Common myeloid progenitor, CD34-positive (primary cell): ENCODE results near the gene HMX1. TPM values are rescaled to one million over a fixed set of nuclear protein-coding genes. Genes with fewer than 3 reads are reported as not detected.

ENCODE experiments used
- CTCF ChIA-PET: fragments of 350-600 bp; sonication (Branson Sonifier 250); formaldehyde crosslinking; loops from one replicate; lab custom pipeline; 2021; ENCODE audit warnings: antibody characterized with exemption; lab: Charles Lee
- POLR2A ChIA-PET: fragments of 350-600 bp; sonication (Branson Sonifier 250); formaldehyde crosslinking; loops from one replicate; lab custom pipeline; 2021; ENCODE audit warnings: antibody characterized with exemption; lab: Charles Lee
- DNase-seq, 3 donors: peaks; one replicate each; pipeline versions ENCODE4 v3.0.0 to v3.0.0-alpha.2; 2013
- H3K27ac ChIP-seq, 2 experiments: 1 replicate in 1 of 2; 2 replicates in 1 of 2; pipeline ENCODE4 v1.7.0; 2013; ENCODE audit warnings: inconsistent platforms in 2 of 2, low read length in 2 of 2, mild to moderate bottlenecking in 2 of 2, low read depth in 1 of 2, moderate library complexity in 1 of 2; ENCODE audit not compliant: severe bottlenecking in 2 of 2, insufficient read depth in 1 of 2, poor library complexity in 1 of 2
- H3K27me3 ChIP-seq, 5 experiments: replicated peaks in 2 of 5; 1 replicate in 3 of 5; 2 replicates in 2 of 5; pipeline versions ENCODE4 v1.6.1 to v1.7.0; 2013; ENCODE audit warnings: low read length in 4 of 5, mild to moderate bottlenecking in 2 of 5, moderate library complexity in 2 of 5, inconsistent platforms in 1 of 5; ENCODE audit not compliant: insufficient read depth in 5 of 5, control insufficient read depth in 4 of 5
- H3K36me3 ChIP-seq, 4 experiments: 1 replicate in 2 of 4; 2 replicates in 2 of 4; pipeline versions ENCODE4 v1.6.1 to v1.7.0; 2013; ENCODE audit warnings: low read length in 3 of 4, control low read depth in 1 of 4, mild to moderate bottlenecking in 1 of 4; ENCODE audit not compliant: control insufficient read depth in 4 of 4, insufficient read depth in 4 of 4
- H3K4me1 ChIP-seq, 4 experiments: 1 replicate in 3 of 4; 2 replicates in 1 of 4; pipeline versions ENCODE4 v1.6.1 to v1.7.1; 2013; ENCODE audit warnings: low read length in 3 of 4, mild to moderate bottlenecking in 3 of 4, control low read depth in 1 of 4, inconsistent platforms in 1 of 4, moderate library complexity in 1 of 4; ENCODE audit not compliant: control insufficient read depth in 4 of 4, insufficient read depth in 4 of 4; ENCODE audit errors: control extremely low read depth in 1 of 4
- H3K4me3 ChIP-seq, 7 experiments: 1 replicate in 4 of 7; 2 replicates in 3 of 7; pipeline versions ENCODE4 v1.5.1 to v1.7.0; 2013; ENCODE audit warnings: mild to moderate bottlenecking in 7 of 7, low read length in 6 of 7, moderate library complexity in 6 of 7, inconsistent platforms in 2 of 7, low read depth in 2 of 7, control low read depth in 1 of 7; ENCODE audit not compliant: insufficient read depth in 4 of 7, control insufficient read depth in 1 of 7; ENCODE audit errors: extremely low read depth in 1 of 7
- H3K9me3 ChIP-seq, 5 experiments: 1 replicate in 4 of 5; 2 replicates in 1 of 5; pipeline versions ENCODE4 v1.6.1 to v1.7.1; 2013; ENCODE audit warnings: low read length in 4 of 5, mild to moderate bottlenecking in 2 of 5, inconsistent platforms in 1 of 5, low read depth in 1 of 5, moderate library complexity in 1 of 5; ENCODE audit not compliant: control insufficient read depth in 4 of 5, insufficient read depth in 2 of 5; ENCODE audit errors: control extremely low read depth in 1 of 5
- WGBS: methylation state at CpG from one replicate; pipeline ENCODE4 v1.1.5; 2013; ENCODE audit not compliant: insufficient coverage; 5-methylcytosine and 5-hydroxymethylcytosine counted together
- polyA plus RNA-seq: library from polyadenylated mRNA; unstranded; fragments of 120-200 nt; gene quantifications from one replicate; pipeline ENCODE4 v1.2.1, GENCODE V29; 2013

Gene HMX1
- not detected for polyA plus RNA-seq

DNA sequence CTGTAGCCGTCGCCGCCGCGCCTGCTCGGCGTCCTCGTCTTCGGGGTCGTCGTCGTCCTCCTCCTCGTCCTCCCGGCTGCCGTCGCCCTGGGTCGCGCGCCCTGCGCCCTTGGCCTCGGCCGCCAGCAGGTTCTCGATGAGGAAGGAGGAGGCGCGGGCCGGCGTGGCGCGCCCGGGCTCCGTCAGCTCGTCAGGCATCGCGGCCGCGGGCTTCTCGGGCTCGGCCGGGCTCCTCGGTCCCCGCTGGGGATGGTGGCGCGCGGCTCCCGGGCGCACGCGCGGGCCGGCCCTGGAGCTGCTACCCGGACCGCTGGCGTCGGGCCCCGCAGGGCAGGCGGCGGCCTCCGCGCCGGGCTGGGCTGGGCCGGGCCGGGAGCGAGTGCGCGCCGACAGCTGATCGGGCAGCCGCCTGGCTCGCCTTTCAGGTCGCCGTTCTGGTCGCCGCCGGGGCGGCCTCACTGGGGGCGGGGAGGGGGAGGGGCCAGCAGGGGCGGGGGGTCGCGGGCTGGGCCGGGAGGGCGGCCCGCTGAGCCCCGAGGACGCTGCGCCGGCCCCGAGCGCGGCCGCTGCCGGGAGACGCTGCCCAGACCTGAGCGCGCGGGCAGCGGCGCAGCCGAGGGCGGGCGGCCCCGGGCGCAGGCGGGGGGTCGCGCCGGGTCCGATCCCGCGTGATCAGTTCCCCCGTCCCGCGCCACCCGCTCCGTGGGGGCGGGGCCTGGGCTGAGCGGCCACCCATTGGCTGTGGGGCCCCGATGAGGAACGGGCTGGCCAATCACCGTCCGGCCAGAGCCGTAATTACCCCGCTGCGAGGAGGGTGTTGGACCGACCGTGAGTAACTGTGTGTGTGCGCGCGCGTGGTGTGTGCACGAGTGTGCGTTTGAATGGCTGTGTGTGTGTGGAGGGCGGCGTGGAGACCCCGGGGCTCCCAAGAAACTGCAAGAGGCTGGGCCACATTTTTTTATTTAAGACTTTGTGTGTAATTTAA is at the start of gene HMX1:
Gene HMX1, minus strand, starts transcription at position 423 of the 985 bp plus-strand sequence. Its CDS starts 225 bp downstream, at position 198.
- under 1% methylated on average over 92 of the region's 134 CpGs for WGBS
- POLR2A ChIA-PET: no interaction called here
- peaks cover 7 to 98% (median 69%) of the 10 kb centered on the region in 5 experiments for H3K27me3 ChIP-seq
- DNase-seq: peak in 2 of 3 donors; percentile 37 to 40
- H3K9me3 ChIP-seq: peaks cover 0 to 15% (median 6%) of the 10 kb centered on the region in 5 experiments
- H3K27ac ChIP-seq: no peak within 1 kb of the TSS
- H3K36me3 ChIP-seq: no peaks in the 10 kb centered on the region
- peaks cover 0 to 20% (median 6%) of the 10 kb centered on the region in 4 experiments for H3K4me1 ChIP-seq
- CTCF ChIA-PET: no interaction called here
- peak within 1 kb of the TSS in 2 of 7 experiments; percentile 26 to 38 for H3K4me3 ChIP-seq

- H3K27me3 ChIP-seq: peaks cover 0 to 23% (median 2%) of the 10 kb centered on the region in 5 experiments
- DNase-seq: no peak
- H3K9me3 ChIP-seq: peaks cover 0 to 14% (median 5%) of the 10 kb centered on the region in 5 experiments
- no peak overlapping the region for H3K4me3 ChIP-seq
- CTCF ChIA-PET: interaction anchor here (1.6 kb wide), 1 partner anchor 314 kb away, joined by 5 read pairs; no protein-coding TSS in a partner anchor
- no peak overlapping the region for H3K27ac ChIP-seq
- no peaks in the 10 kb centered on the region for H3K4me1 ChIP-seq
- 93% methylated on average over 10 of the region's 10 CpGs for WGBS
- H3K36me3 ChIP-seq: no peaks in the 10 kb centered on the region
- POLR2A ChIA-PET: no interaction called here
Observed at GRCh38 chr4:8920969-8921368, 49.3 kb upstream of the HMX1 start.

DNA sequence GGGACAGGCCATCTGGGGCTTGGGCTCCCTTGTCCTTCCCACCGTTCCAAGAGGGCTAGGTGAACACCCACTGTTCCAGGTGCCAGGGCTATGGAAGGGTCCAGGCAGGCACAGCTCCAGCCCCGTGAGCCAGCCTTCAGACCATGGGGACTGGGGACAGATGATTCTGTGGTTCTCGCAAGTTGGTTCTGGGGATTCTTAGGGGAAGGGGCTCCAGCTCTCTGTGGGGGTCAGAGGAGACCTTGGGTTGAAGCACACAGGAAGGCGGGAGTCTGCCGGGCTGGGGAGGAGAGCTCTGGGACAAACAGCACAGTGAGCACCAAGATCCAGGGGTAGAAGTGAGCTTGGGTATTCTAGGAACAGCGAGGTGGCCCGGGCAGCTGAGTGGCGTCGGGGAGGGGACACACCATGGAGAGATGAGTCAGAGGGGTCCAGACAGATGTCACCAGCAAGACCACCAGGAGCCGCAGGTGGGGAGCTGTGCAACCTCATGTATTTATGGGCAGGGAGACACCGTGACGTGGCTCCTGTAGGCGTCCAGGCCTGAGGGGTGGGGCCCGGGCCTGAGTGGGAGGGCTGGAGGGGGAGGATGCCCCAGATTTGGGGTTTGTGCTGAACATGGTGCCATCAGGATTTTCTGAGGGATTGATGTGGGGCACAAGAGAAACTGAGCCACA is 48.8 kb upstream of the HMX1 start:
- ChIA-PET CTCF (interaction anchor here (1.6 kb wide), 1 partner anchor 313 kb away, joined by 5 read pairs; no protein-coding TSS in a partner anchor), POLR2A (interaction anchor here (0.6 kb wide), 1 partner anchor 1009 kb away, joined by 3 read pairs; no protein-coding TSS in a partner anchor)
- no peaks in the 10 kb centered on the region for H3K36me3 ChIP-seq
- peaks cover 0 to 14% (median 5%) of the 10 kb centered on the region in 5 experiments for H3K9me3 ChIP-seq
- H3K27ac ChIP-seq: no peak overlapping the region
- DNase-seq: no peak
- no peaks in the 10 kb centered on the region for H3K4me1 ChIP-seq
- H3K4me3 ChIP-seq: no peak overlapping the region
- 89% methylated on average over 14 of the region's 14 CpGs for WGBS
- H3K27me3 ChIP-seq: peaks cover 0 to 23% (median 2%) of the 10 kb centered on the region in 5 experiments

- POLR2A ChIA-PET: interaction anchor here (0.6 kb wide), 1 partner anchor 1009 kb away, joined by 3 read pairs; no protein-coding TSS in a partner anchor
- Histone ChIP-seq H3K36me3 (no peaks in the 10 kb centered on the region), H3K4me3 (no peak overlapping the region), H3K9me3 (peaks cover 0 to 14% (median 5%) of the 10 kb centered on the region in 5 experiments), H3K4me1 (no peaks in the 10 kb centered on the region), H3K27me3 (peaks cover 0 to 25% (median 2%) of the 10 kb centered on the region in 5 experiments), H3K27ac (no peak overlapping the region)
- CTCF ChIA-PET: interaction anchor here (1.6 kb wide), 1 partner anchor 312 kb away, joined by 5 read pairs; no protein-coding TSS in a partner anchor
- no peak for DNase-seq
- 83% methylated on average over 12 of the region's 16 CpGs for WGBS
Observed at GRCh38 chr4:8919651-8920288, 48.1 kb upstream of the HMX1 start.

GRCh38 chr4:8917868-8918783 is 46.5 kb upstream of the HMX1 start:
- H3K27me3 ChIP-seq: peaks cover 0 to 28% (median 2%) of the 10 kb centered on the region in 5 experiments
- H3K4me1 ChIP-seq: no peaks in the 10 kb centered on the region
- POLR2A ChIA-PET: interaction anchor here (0.5 kb wide), 1 partner anchor 94 kb away, joined by 4 read pairs; no protein-coding TSS in a partner anchor
- H3K9me3 ChIP-seq: peaks cover 0 to 6% (median 0%) of the 10 kb centered on the region in 5 experiments
- no peaks in the 10 kb centered on the region for H3K36me3 ChIP-seq
- CTCF ChIA-PET: interaction anchor here (0.8 to 1.9 kb wide), 7 partner anchors 11 to 448 kb away, joined by 3 to 11 read pairs (median 4); no protein-coding TSS in a partner anchor
- H3K27ac ChIP-seq: no peak overlapping the region
- DNase-seq: peak; percentile 53 to 75 (median 73)
- WGBS: 8% methylated on average over 15 of the region's 20 CpGs
- H3K4me3 ChIP-seq: no peak overlapping the region
